HL-60 (cell line): Measurements from ENCODE around the gene DAAM1.

Experiments
- POLR2AphosphoS5 ChIP-seq: IDR thresholded peaks from 2 replicates; pipeline ENCODE4 v1.6.1; 2012; ENCODE audit warnings: low read depth
- SPI1 ChIP-seq: IDR thresholded peaks from 2 replicates; pipeline ENCODE4 v1.6.1; 2012; ENCODE audit warnings: low read depth, mild to moderate bottlenecking, borderline replicate concordance
- TF ChIP-seq, protein P1 (sequence below): IDR thresholded peaks from one replicate; pipeline ENCODE4 v1.5.1; 2011; ENCODE audit warnings: low read length, control low read depth, inconsistent platforms; ENCODE audit not compliant: insufficient read depth
- TF ChIP-seq, protein P2 (sequence below): IDR thresholded peaks from 2 replicates; pipeline ENCODE4 v1.6.1; 2012; ENCODE audit warnings: low read depth; ENCODE audit not compliant: insufficient replicate concordance

DNA sequence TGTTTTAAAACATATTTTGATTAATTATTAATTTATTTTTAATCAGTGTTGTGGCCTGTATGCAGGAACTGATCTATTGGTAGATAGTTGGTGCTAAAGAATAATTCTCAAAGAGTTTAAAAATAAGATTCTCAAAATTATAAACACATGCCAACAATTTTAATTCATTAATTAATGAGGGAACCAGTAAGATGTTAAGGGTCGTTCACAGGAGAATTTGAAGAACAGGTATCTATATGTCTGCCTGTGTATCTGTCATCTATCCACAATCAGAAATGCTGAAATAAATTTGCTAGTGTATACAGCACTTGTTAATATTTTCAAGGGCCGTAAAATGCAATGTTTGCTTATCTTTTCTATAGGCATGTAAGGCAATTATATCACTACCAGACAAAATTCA is 18.4 kb downstream of the DAAM1 start:
- TF ChIP-seq, protein P1, sequence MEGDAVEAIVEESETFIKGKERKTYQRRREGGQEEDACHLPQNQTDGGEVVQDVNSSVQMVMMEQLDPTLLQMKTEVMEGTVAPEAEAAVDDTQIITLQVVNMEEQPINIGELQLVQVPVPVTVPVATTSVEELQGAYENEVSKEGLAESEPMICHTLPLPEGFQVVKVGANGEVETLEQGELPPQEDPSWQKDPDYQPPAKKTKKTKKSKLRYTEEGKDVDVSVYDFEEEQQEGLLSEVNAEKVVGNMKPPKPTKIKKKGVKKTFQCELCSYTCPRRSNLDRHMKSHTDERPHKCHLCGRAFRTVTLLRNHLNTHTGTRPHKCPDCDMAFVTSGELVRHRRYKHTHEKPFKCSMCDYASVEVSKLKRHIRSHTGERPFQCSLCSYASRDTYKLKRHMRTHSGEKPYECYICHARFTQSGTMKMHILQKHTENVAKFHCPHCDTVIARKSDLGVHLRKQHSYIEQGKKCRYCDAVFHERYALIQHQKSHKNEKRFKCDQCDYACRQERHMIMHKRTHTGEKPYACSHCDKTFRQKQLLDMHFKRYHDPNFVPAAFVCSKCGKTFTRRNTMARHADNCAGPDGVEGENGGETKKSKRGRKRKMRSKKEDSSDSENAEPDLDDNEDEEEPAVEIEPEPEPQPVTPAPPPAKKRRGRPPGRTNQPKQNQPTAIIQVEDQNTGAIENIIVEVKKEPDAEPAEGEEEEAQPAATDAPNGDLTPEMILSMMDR, result no peak
- TF ChIP-seq SPI1, result no peak
- no peak for TF ChIP-seq POLR2AphosphoS5
- TF ChIP-seq, protein P2, sequence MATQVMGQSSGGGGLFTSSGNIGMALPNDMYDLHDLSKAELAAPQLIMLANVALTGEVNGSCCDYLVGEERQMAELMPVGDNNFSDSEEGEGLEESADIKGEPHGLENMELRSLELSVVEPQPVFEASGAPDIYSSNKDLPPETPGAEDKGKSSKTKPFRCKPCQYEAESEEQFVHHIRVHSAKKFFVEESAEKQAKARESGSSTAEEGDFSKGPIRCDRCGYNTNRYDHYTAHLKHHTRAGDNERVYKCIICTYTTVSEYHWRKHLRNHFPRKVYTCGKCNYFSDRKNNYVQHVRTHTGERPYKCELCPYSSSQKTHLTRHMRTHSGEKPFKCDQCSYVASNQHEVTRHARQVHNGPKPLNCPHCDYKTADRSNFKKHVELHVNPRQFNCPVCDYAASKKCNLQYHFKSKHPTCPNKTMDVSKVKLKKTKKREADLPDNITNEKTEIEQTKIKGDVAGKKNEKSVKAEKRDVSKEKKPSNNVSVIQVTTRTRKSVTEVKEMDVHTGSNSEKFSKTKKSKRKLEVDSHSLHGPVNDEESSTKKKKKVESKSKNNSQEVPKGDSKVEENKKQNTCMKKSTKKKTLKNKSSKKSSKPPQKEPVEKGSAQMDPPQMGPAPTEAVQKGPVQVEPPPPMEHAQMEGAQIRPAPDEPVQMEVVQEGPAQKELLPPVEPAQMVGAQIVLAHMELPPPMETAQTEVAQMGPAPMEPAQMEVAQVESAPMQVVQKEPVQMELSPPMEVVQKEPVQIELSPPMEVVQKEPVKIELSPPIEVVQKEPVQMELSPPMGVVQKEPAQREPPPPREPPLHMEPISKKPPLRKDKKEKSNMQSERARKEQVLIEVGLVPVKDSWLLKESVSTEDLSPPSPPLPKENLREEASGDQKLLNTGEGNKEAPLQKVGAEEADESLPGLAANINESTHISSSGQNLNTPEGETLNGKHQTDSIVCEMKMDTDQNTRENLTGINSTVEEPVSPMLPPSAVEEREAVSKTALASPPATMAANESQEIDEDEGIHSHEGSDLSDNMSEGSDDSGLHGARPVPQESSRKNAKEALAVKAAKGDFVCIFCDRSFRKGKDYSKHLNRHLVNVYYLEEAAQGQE, result no peak
